Dermis blood vessel endothelial cell (primary cell): ENCODE results near the gene COL24A1. TPM values are rescaled to one million over a fixed set of nuclear protein-coding genes. Genes with fewer than 3 reads are reported as not detected.
A peak's percentile ranks its signal among the peaks of the same experiment; 100 is the strongest.
"Not testable (repeated sequence)": the region's sequence is repeated elsewhere in the genome, so short reads cannot be mapped to it uniquely, and the experiment has no call there.

Source experiments
- DNase-seq: peaks from one replicate; pipeline ENCODE4 v3.0.0; 2010
- total RNA-seq: library from RNA; depleted of rRNA; stranded (reverse); fragments of >200 nt; gene quantifications from 2 replicates; pipeline ENCODE4 v1.2.3, GENCODE V29; 2014

The COL24A1 gene
- total RNA-seq, 1 donor from 2014 or later, result not detected

GRCh38 chr1:86072474-86072873, 84.1 kb downstream of the COL24A1 start:
- not testable (repeated sequence) for DNase-seq

GRCh38 chr1:86071870-86072269, 84.7 kb downstream of the COL24A1 start:
- DNase-seq, result not testable (repeated sequence)

- DNase-seq, result no peak
Measured at GRCh38 chr1:86069757-86070145, 86.8 kb downstream of the COL24A1 start.

- no peak for DNase-seq
Measured at GRCh38 chr1:86068841-86069756, 87.5 kb downstream of the COL24A1 start.

GRCh38 chr1:86068271-86068721, 88.3 kb downstream of the COL24A1 start:
- no peak for DNase-seq

- peak; percentile 32 for DNase-seq
Measured at GRCh38 chr1:86067626-86068025, 88.9 kb downstream of the COL24A1 start.

- DNase-seq, result no peak
Measured at GRCh38 chr1:86064899-86065298, 91.7 kb downstream of the COL24A1 start.

GRCh38 chr1:86063721-86064120, 92.9 kb downstream of the COL24A1 start:
- DNase-seq, result no peak

GRCh38 chr1:86062453-86062852, 94.1 kb downstream of the COL24A1 start:
- DNase-seq, result no peak

- DNase-seq, result no peak
Measured at GRCh38 chr1:86061551-86061990, 95.0 kb downstream of the COL24A1 start.

GRCh38 chr1:86054396-86054795, 102.2 kb downstream of the COL24A1 start:
- DNase-seq, result no peak

- no peak for DNase-seq
Measured at GRCh38 chr1:86052948-86053698, 103.4 kb downstream of the COL24A1 start.

- no peak for DNase-seq
Measured at GRCh38 chr1:86035101-86035500, 121.5 kb downstream of the COL24A1 start.

- no peak for DNase-seq
Measured at GRCh38 chr1:86030180-86030579, 126.4 kb downstream of the COL24A1 start.

- DNase-seq, result peak; percentile 54
Measured at GRCh38 chr1:86018283-86018923, 138.2 kb downstream of the COL24A1 start.

- no peak for DNase-seq
Measured at GRCh38 chr1:86016076-86016759, 140.4 kb downstream of the COL24A1 start.

- no peak for DNase-seq
Measured at GRCh38 chr1:86015375-86015774, 141.2 kb downstream of the COL24A1 start.

- no peak for DNase-seq
Measured at GRCh38 chr1:86000601-86001000, 156.0 kb downstream of the COL24A1 start.

GRCh38 chr1:85998105-85998855, 158.3 kb downstream of the COL24A1 start:
- no peak for DNase-seq

GRCh38 chr1:85992791-85993190, 163.8 kb downstream of the COL24A1 start:
- DNase-seq, result peak; percentile 4

- no peak for DNase-seq
Measured at GRCh38 chr1:85991261-85991660, 165.3 kb downstream of the COL24A1 start.

GRCh38 chr1:85984636-85985035, 171.9 kb downstream of the COL24A1 start:
- DNase-seq, result no peak
